Kidney (tissue), 14 donors: ENCODE results near the gene INPP5A. TPM values are rescaled to one million over a fixed set of nuclear protein-coding genes. Genes with fewer than 3 reads are reported as not detected.

Experiments
- DNase-seq, 5 donors: peaks; one replicate each; pipeline ENCODE4 v3.0.0-alpha.2; 2013 to 2020
- FAIRE-seq: peaks from 2 replicates; lab custom pipeline; 2012; peaks lifted over from hg19 to GRCh38; lab: Jason Lieb, UNC
- H3K27ac ChIP-seq, 2 donors: one replicate each; pipeline ENCODE4 v1.7.0; 2013; ENCODE audit warnings: low read depth in 2 of 2, low read length in 2 of 2, inconsistent platforms in 1 of 2
- H3K27me3 ChIP-seq: one replicate; pipeline ENCODE4 v1.7.1; 2013; ENCODE audit warnings: low read length, inconsistent platforms; ENCODE audit not compliant: control insufficient read depth, insufficient read depth
- H3K36me3 ChIP-seq, 3 donors: one replicate each; pipeline versions ENCODE4 v1.7.0 to v1.7.1; 2013; ENCODE audit warnings: low read length in 3 of 3, control low read depth in 1 of 3, inconsistent platforms in 1 of 3; ENCODE audit not compliant: insufficient read depth in 3 of 3, control insufficient read depth in 2 of 3
- H3K4me1 ChIP-seq, 3 donors: one replicate each; pipeline versions ENCODE4 v1.7.0 to v1.7.1; 2013; ENCODE audit warnings: low read length in 3 of 3, inconsistent platforms in 1 of 3, low read depth in 1 of 3; ENCODE audit not compliant: control insufficient read depth in 2 of 3, insufficient read depth in 2 of 3
- H3K4me3 ChIP-seq, 3 donors: one replicate each; pipeline versions ENCODE4 v1.7.0 to v1.8.1; 2013; ENCODE audit warnings: low read length in 3 of 3, control low read depth in 1 of 3, inconsistent platforms in 1 of 3
- H3K9ac ChIP-seq, 3 donors: one replicate each; pipeline versions ENCODE4 v1.7.0 to v1.7.1; 2013; ENCODE audit warnings: low read length in 3 of 3, control low read depth in 1 of 3, inconsistent platforms in 1 of 3
- H3K9me3 ChIP-seq, 3 donors: one replicate each; pipeline versions ENCODE4 v1.7.0 to v1.7.1; 2013; ENCODE audit warnings: low read length in 3 of 3, control low read depth in 1 of 3, inconsistent platforms in 1 of 3; ENCODE audit not compliant: control insufficient read depth in 2 of 3, insufficient read depth in 1 of 3
- CTCF ChIP-seq: IDR thresholded peaks from 3 replicates; pipeline ENCODE4 v1.5.1; 2012; ENCODE audit warnings: mild to moderate bottlenecking, moderate library complexity, borderline replicate concordance; ENCODE audit not compliant: insufficient read depth; ENCODE audit errors: extremely low read depth
- intact Hi-C: fragments of 100-400 bp; cut with DNase I; formaldehyde crosslinking; loops from one replicate; pipeline ENCODE4 v1.11.1; 2022
- polyA plus RNA-seq: library from polyadenylated mRNA; stranded (reverse); fragments of 350-450 nt; fragmentation: Illumina TruSeq; extraction: RNeasy Lipid Tissue Mini Kit (QIAGEN cat#74804); gene quantifications from one replicate; pipeline ENCODE4 v1.2.3, GENCODE V29; 2014; ENCODE audit warnings: low read depth, low replicate concordance; ENCODE audit not compliant: insufficient read depth
- total RNA-seq: library from RNA; stranded (reverse); fragmentation: NEBNext Ultra II Directional; extraction: Animal tissue kit (Norgen Biotek cat#: 25700); gene quantifications from one replicate; pipeline ENCODE4 v1.2.1, GENCODE V29; 2021
- donor health status: control.
- donor health status: control.
- donor health status: control.
- donor health status: control.
- donor health status: control.
- donor health status: DM: yes; HTN: yes; CAD: no.
- donor health status: Normal renal cell carcinoma (clear cell type).

The INPP5A gene
- total and polyA plus RNA-seq, 2 donors from 2014 or later = 20.8 to 40.3 TPM

DNA sequence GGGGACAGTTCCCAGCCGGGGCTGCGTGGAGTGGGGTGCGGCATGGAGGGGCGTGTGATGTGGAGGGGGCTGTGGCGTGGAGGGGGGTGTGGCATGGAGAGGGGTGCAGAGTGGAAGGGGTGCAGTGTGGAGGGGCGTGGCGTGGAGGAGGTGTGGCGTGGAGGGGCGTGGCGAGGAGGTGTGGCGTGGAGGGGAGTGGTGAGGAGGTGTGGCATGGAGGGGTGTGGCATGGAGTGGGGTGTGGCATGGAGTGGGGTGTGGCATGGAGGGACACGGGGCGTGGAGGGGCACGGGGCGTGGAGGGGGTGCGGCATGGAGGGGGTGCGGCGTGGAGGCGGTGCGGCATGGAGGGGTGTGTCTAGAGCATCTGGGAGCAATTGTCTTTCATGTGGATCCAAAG is 214.8 kb downstream of the INPP5A start:
- Histone ChIP-seq H3K4me3 (no peak overlapping the region), H3K9me3 (peaks cover 0 to 3% (median 0%) of the 10 kb centered on the region in 3 donors), H3K27me3 (no peaks in the 10 kb centered on the region), H3K4me1 (no peaks in the 10 kb centered on the region), H3K9ac (no peak overlapping the region), H3K27ac (no peak overlapping the region), H3K36me3 (peaks cover 7 to 15% (median 12%) of the 10 kb centered on the region in 3 donors)
- no peak for TF ChIP-seq CTCF
- DNase-seq = no peak
- intact Hi-C loops = no loop called here
- no peak for FAIRE-seq

GRCh38 chr10:132752961-132753360 is 215.4 kb downstream of the INPP5A start:
- Histone ChIP-seq H3K9ac (no peak overlapping the region), H3K4me1 (no peaks in the 10 kb centered on the region), H3K4me3 (no peak overlapping the region), H3K36me3 (peaks cover 7 to 15% (median 12%) of the 10 kb centered on the region in 3 donors), H3K27me3 (no peaks in the 10 kb centered on the region), H3K27ac (no peak overlapping the region), H3K9me3 (peaks cover 0 to 3% (median 0%) of the 10 kb centered on the region in 3 donors)
- DNase-seq (no peak), FAIRE-seq (no peak)
- TF ChIP-seq CTCF = no peak
- intact Hi-C loops = no loop called here

DNA sequence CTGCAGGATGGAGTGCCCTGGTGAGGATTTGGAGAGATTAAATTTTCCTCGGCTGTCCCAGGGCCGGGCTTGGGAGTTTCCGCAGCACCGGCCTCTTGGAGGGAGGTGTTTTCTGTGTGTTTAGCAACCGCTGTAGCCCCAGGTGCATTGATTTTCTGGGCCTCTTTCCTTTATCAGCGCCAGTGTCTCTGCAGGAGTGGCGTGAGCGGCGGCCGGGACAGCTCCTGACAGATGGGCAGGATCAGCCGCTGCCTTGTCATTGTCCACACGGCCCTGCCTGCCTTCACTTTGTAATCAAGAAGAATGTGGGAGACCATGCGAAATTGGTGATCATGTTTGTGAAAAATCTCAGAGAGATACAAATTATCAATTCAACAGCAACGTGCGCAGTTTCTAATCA is 216.0 kb downstream of the INPP5A start:
- Histone ChIP-seq H3K4me1 (no peaks in the 10 kb centered on the region), H3K27me3 (no peaks in the 10 kb centered on the region), H3K9ac (no peak overlapping the region), H3K36me3 (peaks cover 7 to 15% (median 12%) of the 10 kb centered on the region in 3 donors), H3K27ac (no peak overlapping the region), H3K9me3 (peaks cover 0 to 3% (median 0%) of the 10 kb centered on the region in 3 donors), H3K4me3 (no peak overlapping the region)
- FAIRE-seq (no peak), DNase-seq (no peak)
- intact Hi-C loops = no loop called here
- TF ChIP-seq CTCF = no peak

- Histone ChIP-seq H3K4me3 (no peak overlapping the region), H3K9ac (no peak overlapping the region), H3K4me1 (no peaks in the 10 kb centered on the region), H3K9me3 (peaks cover 0 to 3% (median 0%) of the 10 kb centered on the region in 3 donors), H3K36me3 (peaks cover 7 to 18% (median 12%) of the 10 kb centered on the region in 3 donors), H3K27ac (no peak overlapping the region), H3K27me3 (no peaks in the 10 kb centered on the region)
- intact Hi-C loops = no loop called here
- DNase-seq = no peak
- no peak for TF ChIP-seq CTCF
- FAIRE-seq = no peak
Observed at GRCh38 chr10:132754071-132754470, 216.5 kb downstream of the INPP5A start.
